B cell (primary cell): ENCODE data around the gene CDKN2AIPNL.

ENCODE experiments used
- CTCF ChIP-seq: fragments of 200-600 bp; IDR thresholded peaks from one replicate; pipeline ENCODE4 v1.8.0; 2022; ENCODE audit warnings: antibody characterized with exemption, mild to moderate bottlenecking
- EZH2 ChIP-seq: IDR thresholded peaks from 2 replicates; pipeline ENCODE4 v1.6.1; 2012; ENCODE audit warnings: borderline replicate concordance, low read depth, mild to moderate bottlenecking, moderate library complexity, low read length; ENCODE audit not compliant: insufficient read depth, poor library complexity, severe bottlenecking

- TF ChIP-seq CTCF (no peak), EZH2 (no peak)
Measured at GRCh38 chr5:134446938-134447337, 35.3 kb upstream of the CDKN2AIPNL start.
